ENCODE data around the gene LCMT1.

GRCh38 chr16:25083065-25083464, 28.5 kb upstream of the LCMT1 start:
- TF ChIP-seq CTCF (IDR thresholded peaks at IDR 0.05) (no peak), POLR2AphosphoS5 (IDR thresholded peaks at IDR 0.05) (no peak)

Data from prostate gland (tissue), 2 donors.